Heart left ventricle (tissue), 16 donors: ENCODE data around the gene MAGT1. TPM values are rescaled to one million over a fixed set of nuclear protein-coding genes. Genes with fewer than 3 reads are reported as not detected.

Experiments used
- ATAC-seq, 4 donors: fragments of 200-7000 bp; cut with Tn5 transposase; one replicate each; pipeline ENCODE4 v1.9.1; 2020 to 2022; ENCODE audit warnings: moderate library complexity in 4 of 4, mild to moderate bottlenecking in 3 of 4, moderate number of reproducible peaks in 1 of 4
- DNase-seq, 5 donors: peaks; one replicate each; pipeline ENCODE4 v3.0.0-alpha.2; 2020
- H3K27ac ChIP-seq, 12 donors: fragments of 200-600 bp; sonication (generic) in 4 of 12; one replicate each; pipeline versions ENCODE4 v1.5.0 to v1.8.0; 2016 to 2022; ENCODE audit warnings: mild to moderate bottlenecking in 2 of 12
- H3K27me3 ChIP-seq, 9 donors: fragments of 200-600 bp; sonication (generic) in 2 of 9; one replicate each; pipeline versions ENCODE4 v1.5.1 to v1.8.0; 2016 to 2022; ENCODE audit warnings: mild to moderate bottlenecking in 3 of 9
- H3K36me3 ChIP-seq, 9 donors: fragments of 200-600 bp; sonication (generic) in 2 of 9; one replicate each; pipeline versions ENCODE4 v1.5.0 to v1.8.0; 2018 to 2022; ENCODE audit warnings: mild to moderate bottlenecking in 2 of 9
- H3K4me1 ChIP-seq, 12 donors: fragments of 200-600 bp; sonication (generic) in 4 of 12; one replicate each; pipeline versions ENCODE4 v1.5.0 to v1.8.0; 2016 to 2022; ENCODE audit warnings: mild to moderate bottlenecking in 3 of 12
- H3K4me3 ChIP-seq, 12 donors: fragments of 200-600 bp; sonication (generic) in 4 of 12; one replicate each; pipeline versions ENCODE4 v1.5.0 to v1.8.0; 2017 to 2022; ENCODE audit warnings: mild to moderate bottlenecking in 9 of 12, moderate library complexity in 4 of 12
- H3K9me3 ChIP-seq, 12 donors: fragments of 200-600 bp; sonication (generic) in 4 of 12; one replicate each; pipeline versions ENCODE4 v1.5.0 to v1.8.0; 2016 to 2022; ENCODE audit warnings: mild to moderate bottlenecking in 1 of 12
- CTCF ChIP-seq, 12 donors: fragments of 200-600 bp; sonication (generic) in 4 of 12; IDR thresholded peaks; one replicate each; pipeline versions ENCODE4 v1.5.0 to v1.8.0; 2018 to 2022; ENCODE audit warnings: antibody characterized with exemption in 12 of 12, mild to moderate bottlenecking in 5 of 12
- POLR2A ChIP-seq, 2 donors: fragments of 450-650 bp; IDR thresholded peaks; one replicate each; pipeline ENCODE4 v1.6.1; 2017; ENCODE audit warnings: antibody characterized with exemption in 2 of 2, mild to moderate bottlenecking in 2 of 2, moderate library complexity in 2 of 2
- WGBS, 4 donors: extraction: QIAGEN DNeasy Blood & Tissue Kit in 2 of 4; methylation state at CpG; one replicate each; pipeline versions ENCODE4 v1.1.5 to v1.1.7; 2013 to 2018; 5-methylcytosine and 5-hydroxymethylcytosine counted together
- intact Hi-C, 10 donors: fragments of 100-400 bp; cut with DNase I; formaldehyde crosslinking; loops; one replicate each; pipeline versions ENCODE4 v1.11.1 to v1.14.2; 2022
- polyA plus RNA-seq, 2 donors: library from polyadenylated mRNA; stranded (reverse); fragments of 200-250 nt; gene quantifications; one replicate each; pipeline ENCODE4 v1.2.3, GENCODE V29; 2013
- total RNA-seq, 9 donors: library from RNA; depleted of rRNA in 2 of 9; stranded (reverse); fragments of >200 nt in 2 of 9; fragmentation: NEBNext Ultra II Directional in 3 of 9; extraction: Animal tissue kit (Norgen Biotek cat#: 25700) in 3 of 9; gene quantifications; one replicate each; pipeline versions ENCODE4 v1.1.0 to v1.2.4, GENCODE V29; 2016 to 2023
- donor health status: ischemic (EF 13 %, LVEDD 7.1; RV severe dilation, severe dysfunction).
- donor health status: healthy with polysubstance abuse.
- donor health status: DM: no; HTN: yes; CAD: no.
- donor health status: DM: no; HTN: no; CAD: no.
- donor health status: ischemic (EF 25% LVEDD 6.9; RV normal size, moderate dysfunction).
- donor health status: ischemic (EF 25% LVEDD 5.7; RV mildly dilated, moderate dysfunction).
- donor health status: healthy.
- donor health status: DM: yes; HTN: yes; CAD: no.
- donor health status: ischemic (EF 35%, LVEDD 5.7; RV mildly dilated, moderate dysfunction).
- donor health status: nonischemic (EF 11% LVEDD 7.7; RV severe dilation, severe dysfunction).
- donor health status: DM: yes; HTN: yes; CAD: no.
- donor health status: PGD.
- donor health status: ischemic (EF 29% LVEDD 5.4; RV normal size, mild dysfunction).
- donor health status: nonischemic (EF 23%, LVEDD 6.1; RV moderate dilation, normal function).

Gene MAGT1
- total and polyA plus RNA-seq, 11 donors, result 17.4 to 77.2 (median 56.3) TPM

- ATAC-seq, result no peak
- TF ChIP-seq CTCF (IDR thresholded peaks at IDR 0.05), result no peak
- TF ChIP-seq POLR2A (IDR thresholded peaks at IDR 0.05), result no peak
- DNase-seq, result no peak
- H3K4me3 ChIP-seq, result no peak overlapping the region
- intact Hi-C loops, result no loop called here
- H3K27me3 ChIP-seq, result no peaks in the 10 kb centered on the region
- WGBS, 4 donors, result 94 to 100% (median 96%) methylated on average over 1 of the region's 1 CpG
- H3K36me3 ChIP-seq, result no peaks in the 10 kb centered on the region
- H3K27ac ChIP-seq, result no peak overlapping the region
- no peaks in the 10 kb centered on the region for H3K4me1 ChIP-seq
- H3K9me3 ChIP-seq, result peaks cover 0 to 5% (median 0%) of the 10 kb centered on the region in 12 donors
Observed at GRCh38 chrX:77814210-77814609, 81.0 kb downstream of the MAGT1 start.

- Histone ChIP-seq H3K36me3 (no peaks in the 10 kb centered on the region), H3K4me3 (no peak overlapping the region), H3K4me1 (no peaks in the 10 kb centered on the region), H3K27me3 (no peaks in the 10 kb centered on the region), H3K27ac (no peak overlapping the region), H3K9me3 (peaks cover 0 to 5% (median 0%) of the 10 kb centered on the region in 12 donors)
- TF ChIP-seq CTCF (IDR thresholded peaks at IDR 0.05), result no peak
- no peak for TF ChIP-seq POLR2A (IDR thresholded peaks at IDR 0.05)
- ATAC-seq, result no peak
- intact Hi-C loops, result no loop called here
- WGBS, 4 donors, result 61 to 88% (median 70%) methylated on average over 1 of the region's 1 CpG
- DNase-seq, result no peak
Observed at GRCh38 chrX:77802201-77802600, 93.0 kb downstream of the MAGT1 start.

- Histone ChIP-seq H3K4me3 (no peak overlapping the region), H3K4me1 (no peaks in the 10 kb centered on the region), H3K27me3 (no peaks in the 10 kb centered on the region), H3K36me3 (no peaks in the 10 kb centered on the region), H3K27ac (no peak overlapping the region), H3K9me3 (no peaks in the 10 kb centered on the region)
- no peak for TF ChIP-seq CTCF (IDR thresholded peaks at IDR 0.05)
- TF ChIP-seq POLR2A (IDR thresholded peaks at IDR 0.05), result no peak
- ATAC-seq (no peak), DNase-seq (no peak)
- intact Hi-C loops, result no loop called here
- 91 to 95% (median 95%) methylated on average over 1 of the region's 1 CpG for WGBS, 4 donors
Observed at GRCh38 chrX:77795124-77795523, 100.1 kb downstream of the MAGT1 start.

GRCh38 chrX:77793946-77794345, 101.3 kb downstream of the MAGT1 start:
- no peaks in the 10 kb centered on the region for H3K27me3 ChIP-seq
- ATAC-seq, result no peak

More at GRCh38 chrX:77793946-77794345, 101.3 kb downstream of the MAGT1 start:
- Histone ChIP-seq H3K36me3 (no peaks in the 10 kb centered on the region), H3K27ac (no peak overlapping the region), H3K4me3 (no peak overlapping the region), H3K4me1 (no peaks in the 10 kb centered on the region), H3K9me3 (no peaks in the 10 kb centered on the region)
- DNase-seq, result no peak
- TF ChIP-seq POLR2A (IDR thresholded peaks at IDR 0.05) (no peak), CTCF (IDR thresholded peaks at IDR 0.05) (no peak)
- intact Hi-C loops, result no loop called here
- 77 to 95% (median 86%) methylated on average over 6 of the region's 6 CpGs for WGBS, 4 donors
